ENCODE data around the gene HOXC6.
A peak's percentile ranks its signal among the peaks of the same experiment; 100 is the strongest.

Gene HOXC6

DNA sequence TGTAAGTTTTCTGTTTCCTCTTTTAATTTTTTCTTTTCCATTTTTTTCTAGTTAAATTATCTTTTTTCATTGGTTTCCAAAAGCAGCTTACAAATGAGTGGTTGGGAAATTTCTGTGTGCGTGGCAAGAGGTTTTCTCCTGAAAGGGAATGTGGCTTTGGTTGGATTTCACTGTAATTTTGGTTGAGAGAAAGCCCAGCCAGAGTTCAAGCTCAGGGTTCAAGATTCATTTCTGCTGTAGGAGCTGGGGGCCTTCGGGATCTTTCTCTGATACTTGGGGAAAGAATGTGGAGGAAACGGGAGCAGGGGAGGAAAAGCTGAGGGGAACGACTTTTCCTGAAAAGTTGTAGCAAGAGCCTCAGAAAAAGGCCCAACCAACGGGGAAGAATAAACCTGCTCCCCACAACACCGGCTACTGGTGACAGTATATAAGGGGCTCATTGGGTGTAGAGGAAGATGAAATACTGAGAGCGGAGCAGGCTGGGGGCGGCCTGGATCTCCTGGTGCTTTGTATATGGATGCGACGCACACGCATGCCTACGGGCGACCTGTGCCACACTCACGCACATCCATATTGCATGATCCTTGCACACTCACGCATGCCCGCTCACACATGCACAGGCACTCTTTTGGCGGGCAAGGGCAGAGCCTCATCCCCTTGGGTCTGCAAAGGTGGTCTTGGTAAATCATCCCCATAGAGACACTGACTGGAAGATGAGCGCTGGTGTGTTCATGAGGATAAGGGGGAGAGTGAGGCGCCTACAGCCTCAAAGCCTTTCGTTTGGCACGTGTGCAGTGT, 41.4 kb upstream of the HOXC6 start:
- Mint-ChIP-seq H3K9me3 (no peaks in the 10 kb centered on the region), H3K4me1 (peaks cover 41% of the 10 kb centered on the region), H3K27ac (no peak overlapping the region), H3K27me3 (peaks cover 81% of the 10 kb centered on the region), H3K4me3 (no peak overlapping the region), H3K36me3 (no peaks in the 10 kb centered on the region)

DNA sequence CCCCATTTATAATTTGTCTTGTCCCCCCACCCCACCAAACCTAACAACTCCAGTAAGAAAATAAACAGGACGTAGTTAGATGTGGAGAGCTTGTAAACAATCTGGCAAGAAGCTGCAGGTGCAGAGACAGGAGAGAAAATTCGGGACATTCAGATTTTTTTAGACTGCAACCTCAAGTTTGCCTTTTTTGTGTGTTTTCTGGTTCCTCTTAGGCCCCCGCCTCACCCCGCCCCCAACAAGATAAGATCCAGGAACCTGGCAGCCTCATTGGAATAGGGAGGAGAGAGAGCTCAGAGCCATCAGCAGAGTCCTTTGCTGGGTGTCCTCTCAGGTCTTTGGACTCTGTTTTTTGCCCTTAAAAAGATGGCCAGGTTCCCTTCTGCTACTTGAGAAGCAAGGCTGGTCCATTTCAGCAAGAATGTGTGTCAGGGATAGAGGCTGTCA, 40.4 kb upstream of the HOXC6 start:
- Mint-ChIP-seq H3K4me3 (no peak overlapping the region), H3K9me3 (no peaks in the 10 kb centered on the region), H3K27ac (no peak overlapping the region), H3K36me3 (no peaks in the 10 kb centered on the region), H3K4me1 (peaks cover 41% of the 10 kb centered on the region), H3K27me3 (peaks cover 82% of the 10 kb centered on the region)

- Mint-ChIP-seq H3K27me3 (peaks cover 82% of the 10 kb centered on the region), H3K9me3 (no peaks in the 10 kb centered on the region), H3K36me3 (no peaks in the 10 kb centered on the region), H3K27ac (peak overlapping the region; percentile 46), H3K4me1 (peaks cover 41% of the 10 kb centered on the region), H3K4me3 (peak overlapping the region; percentile 47)
Measured at GRCh38 chr12:53988541-53989226, 39.6 kb upstream of the HOXC6 start.

- peaks cover 46% of the 10 kb centered on the region for H3K4me1 Mint-ChIP-seq
- H3K9me3 Mint-ChIP-seq, result no peaks in the 10 kb centered on the region
- H3K27me3 Mint-ChIP-seq, result peaks cover 85% of the 10 kb centered on the region
- peak overlapping the region; percentile 47 for H3K4me3 Mint-ChIP-seq
- no peak overlapping the region for H3K27ac Mint-ChIP-seq
- H3K36me3 Mint-ChIP-seq, result no peaks in the 10 kb centered on the region
Measured at GRCh38 chr12:53989227-53990113, 38.8 kb upstream of the HOXC6 start.

DNA sequence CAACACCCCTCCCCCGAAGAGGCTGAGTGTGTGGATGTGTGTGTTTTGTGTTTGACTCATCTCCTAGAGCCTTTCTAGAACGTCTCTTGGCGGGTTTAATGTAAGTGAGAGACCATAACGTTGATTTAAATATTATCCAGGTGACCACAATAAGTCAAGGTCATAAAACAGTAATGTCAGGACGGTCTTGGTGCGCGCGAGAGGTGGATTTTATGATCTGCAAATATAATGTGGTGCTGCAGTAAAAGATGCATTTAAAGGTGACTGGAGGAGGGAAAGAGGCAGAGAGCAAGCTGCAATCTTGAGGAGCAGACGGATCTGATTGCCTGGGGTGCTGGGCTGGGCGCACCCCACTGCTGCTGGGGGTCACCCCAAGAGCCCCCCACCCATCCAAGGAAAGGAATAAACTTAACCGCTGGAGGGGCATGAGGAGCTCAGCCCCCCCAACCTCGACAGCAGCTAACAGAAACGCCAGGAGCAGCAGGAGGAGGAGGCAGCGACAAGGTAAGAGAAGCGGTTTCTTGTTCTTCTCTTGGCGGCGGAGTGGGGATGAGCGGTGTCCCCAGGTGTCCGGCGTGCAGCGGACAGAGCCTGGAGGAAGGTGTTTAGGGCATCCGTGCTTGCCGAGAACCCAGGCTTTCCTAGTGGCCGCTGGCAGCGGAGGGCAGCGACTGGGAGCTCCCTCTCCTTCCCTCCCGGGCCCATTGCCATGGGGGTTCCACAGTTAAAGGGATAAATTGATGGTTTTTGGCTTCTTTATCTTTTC, 37.7 kb upstream of the HOXC6 start:
- peaks cover 85% of the 10 kb centered on the region for H3K27me3 Mint-ChIP-seq
- no peak overlapping the region for H3K4me3 Mint-ChIP-seq
- no peak overlapping the region for H3K27ac Mint-ChIP-seq

GRCh38 chr12:53991077-53991460, 37.2 kb upstream of the HOXC6 start:
- Mint-ChIP-seq H3K4me1 (peaks cover 48% of the 10 kb centered on the region), H3K27ac (peak overlapping the region; percentile 23), H3K36me3 (no peaks in the 10 kb centered on the region), H3K4me3 (no peak overlapping the region), H3K27me3 (peaks cover 82% of the 10 kb centered on the region), H3K9me3 (no peaks in the 10 kb centered on the region)

More for the DNA sequence above, 37.7 kb upstream of the HOXC6 start:
- no peaks in the 10 kb centered on the region for H3K36me3 Mint-ChIP-seq
- peaks cover 45% of the 10 kb centered on the region for H3K4me1 Mint-ChIP-seq
- H3K9me3 Mint-ChIP-seq, result no peaks in the 10 kb centered on the region

- peaks cover 78% of the 10 kb centered on the region for H3K27me3 Mint-ChIP-seq
- no peaks in the 10 kb centered on the region for H3K9me3 Mint-ChIP-seq
- no peaks in the 10 kb centered on the region for H3K36me3 Mint-ChIP-seq
- peaks cover 47% of the 10 kb centered on the region for H3K4me1 Mint-ChIP-seq
- no peak overlapping the region for H3K27ac Mint-ChIP-seq
- no peak overlapping the region for H3K4me3 Mint-ChIP-seq
Measured at GRCh38 chr12:53992377-53992889, 35.8 kb upstream of the HOXC6 start.

- no peaks in the 10 kb centered on the region for H3K9me3 Mint-ChIP-seq
- H3K36me3 Mint-ChIP-seq, result no peaks in the 10 kb centered on the region
- H3K27me3 Mint-ChIP-seq, result peaks cover 78% of the 10 kb centered on the region
- peak overlapping the region; percentile 32 for H3K27ac Mint-ChIP-seq
- H3K4me1 Mint-ChIP-seq, result peaks cover 54% of the 10 kb centered on the region
- peak overlapping the region; percentile 39 for H3K4me3 Mint-ChIP-seq
Measured at GRCh38 chr12:53993162-53994008, 34.9 kb upstream of the HOXC6 start.

- Mint-ChIP-seq H3K4me3 (peak overlapping the region; percentile 39), H3K4me1 (peaks cover 57% of the 10 kb centered on the region), H3K9me3 (no peaks in the 10 kb centered on the region), H3K27me3 (peaks cover 78% of the 10 kb centered on the region), H3K36me3 (no peaks in the 10 kb centered on the region), H3K27ac (peak overlapping the region; percentile 12)
Measured at GRCh38 chr12:53994009-53994263, 34.3 kb upstream of the HOXC6 start.

- H3K9me3 Mint-ChIP-seq, result no peaks in the 10 kb centered on the region
- H3K36me3 Mint-ChIP-seq, result no peaks in the 10 kb centered on the region
- H3K4me3 Mint-ChIP-seq, result peak overlapping the region; percentile 87
- H3K4me1 Mint-ChIP-seq, result peaks cover 53% of the 10 kb centered on the region
- peak overlapping the region; percentile 30 for H3K27ac Mint-ChIP-seq
- H3K27me3 Mint-ChIP-seq, result peaks cover 75% of the 10 kb centered on the region
Measured at GRCh38 chr12:53994264-53995001, 33.8 kb upstream of the HOXC6 start.

DNA sequence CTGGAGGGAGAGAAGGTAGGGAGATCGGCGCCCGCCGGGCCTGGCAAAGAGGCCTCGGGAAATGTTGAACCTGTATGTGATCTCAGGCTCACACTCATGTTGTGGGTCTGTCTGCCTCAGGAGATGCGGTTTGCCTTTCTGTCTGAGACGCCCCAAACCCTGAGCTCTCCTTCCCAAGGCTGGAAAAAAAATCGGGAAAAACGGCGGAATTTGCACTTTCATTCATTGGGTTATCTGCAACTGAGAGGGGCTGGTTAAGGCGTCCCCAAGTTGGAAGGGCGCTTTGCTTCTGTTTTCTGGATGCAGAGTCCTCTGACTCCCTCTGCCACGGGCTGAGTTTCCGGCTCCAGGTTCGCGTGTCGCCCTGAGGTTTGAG, 33.2 kb upstream of the HOXC6 start:
- Mint-ChIP-seq H3K27me3 (peaks cover 71% of the 10 kb centered on the region), H3K4me3 (peak overlapping the region; percentile 87), H3K36me3 (no peaks in the 10 kb centered on the region), H3K27ac (peak overlapping the region; percentile 30), H3K9me3 (no peaks in the 10 kb centered on the region), H3K4me1 (peaks cover 53% of the 10 kb centered on the region)

DNA sequence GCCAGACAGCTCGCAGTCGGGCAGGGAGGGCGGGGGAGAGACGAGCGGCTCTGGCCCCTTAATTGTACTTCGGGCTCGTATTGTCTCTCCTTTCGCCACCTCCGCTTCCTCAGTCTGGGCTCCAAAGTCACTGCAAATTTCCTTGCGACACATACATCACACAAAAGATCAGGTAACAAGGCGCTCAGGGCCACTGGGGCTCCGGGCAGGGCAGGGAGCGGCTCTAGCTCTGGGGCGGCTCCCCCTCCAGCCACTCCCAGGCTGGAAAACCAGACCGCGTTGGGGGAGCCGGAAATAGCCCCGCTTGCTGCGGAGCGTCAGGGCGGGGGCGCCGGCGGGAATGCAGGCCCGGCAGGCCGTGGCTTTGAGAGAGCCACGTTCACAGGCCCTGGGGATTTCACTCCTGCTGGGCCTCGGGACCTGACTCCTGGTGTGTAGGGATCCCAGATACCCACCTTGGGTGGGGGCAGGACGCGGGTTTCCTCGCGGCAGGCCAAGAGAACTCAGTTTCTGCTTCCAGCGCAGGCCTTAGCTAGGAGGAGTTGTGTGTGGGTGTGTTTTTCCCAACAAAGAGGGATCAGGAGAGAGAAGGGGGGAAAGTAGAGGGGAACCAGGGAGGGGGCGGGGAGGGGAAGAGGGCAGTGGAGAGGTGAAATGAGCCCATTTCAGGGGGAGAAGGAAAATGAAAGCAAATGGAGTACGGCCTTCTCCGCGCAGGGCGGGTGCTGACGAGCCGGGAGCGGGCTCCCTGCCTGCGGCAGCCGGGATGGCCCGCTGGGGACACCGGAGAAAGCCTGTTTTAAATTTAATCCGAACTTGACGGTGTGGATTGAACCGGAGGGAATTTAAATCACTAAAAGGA, 32.6 kb upstream of the HOXC6 start:
- no peaks in the 10 kb centered on the region for H3K9me3 Mint-ChIP-seq
- no peak overlapping the region for H3K27ac Mint-ChIP-seq
- no peaks in the 10 kb centered on the region for H3K36me3 Mint-ChIP-seq
- H3K4me1 Mint-ChIP-seq, result peaks cover 49% of the 10 kb centered on the region
- H3K27me3 Mint-ChIP-seq, result peaks cover 67% of the 10 kb centered on the region
- peak overlapping the region; percentile 87 for H3K4me3 Mint-ChIP-seq
